KOPT-K1 (cell line): ENCODE data around the gene SLC3A2.

Experiments used
- H3K27ac ChIP-seq: fragments of 200-600 bp; sonication (generic); 2 replicates; pipeline ENCODE4 v1.5.1; 2016; ENCODE audit warnings: antibody characterized with exemption, mild to moderate bottlenecking, low read depth, low read length; ENCODE audit not compliant: poor library complexity, severe bottlenecking
- H3K36me3 ChIP-seq: fragments of 200-600 bp; sonication (generic); 2 replicates; pipeline ENCODE4 v1.5.1; 2017; ENCODE audit warnings: antibody characterized with exemption, mild to moderate bottlenecking, low read length, moderate library complexity; ENCODE audit not compliant: insufficient read depth
- H3K9me3 ChIP-seq: fragments of 200-600 bp; sonication (generic); 2 replicates; pipeline ENCODE4 v1.5.1; 2017; ENCODE audit warnings: antibody characterized with exemption, low read length, mild to moderate bottlenecking; ENCODE audit not compliant: insufficient read depth, poor library complexity, severe bottlenecking

Gene SLC3A2

GRCh38 chr11:62846177-62846576, 34.5 kb upstream of the SLC3A2 start:
- no peaks in the 10 kb centered on the region for H3K9me3 ChIP-seq
- H3K27ac ChIP-seq, result no peak overlapping the region
- H3K36me3 ChIP-seq, result peaks cover 1% of the 10 kb centered on the region

GRCh38 chr11:62847767-62848314, 32.9 kb upstream of the SLC3A2 start:
- Histone ChIP-seq H3K27ac (no peak overlapping the region), H3K9me3 (no peaks in the 10 kb centered on the region), H3K36me3 (peaks cover 18% of the 10 kb centered on the region)

- H3K27ac ChIP-seq, result no peak overlapping the region
- H3K9me3 ChIP-seq, result no peaks in the 10 kb centered on the region
- H3K36me3 ChIP-seq, result peaks cover 45% of the 10 kb centered on the region
These were observed 29.5 kb upstream of the SLC3A2 start for GRCh38 chr11:62850911-62851806.

GRCh38 chr11:62851807-62852522, 28.7 kb upstream of the SLC3A2 start:
- Histone ChIP-seq H3K27ac (no peak overlapping the region), H3K36me3 (peaks cover 45% of the 10 kb centered on the region), H3K9me3 (no peaks in the 10 kb centered on the region)

GRCh38 chr11:62852523-62853188, 28.0 kb upstream of the SLC3A2 start:
- H3K9me3 ChIP-seq, result no peaks in the 10 kb centered on the region
- H3K36me3 ChIP-seq, result peaks cover 45% of the 10 kb centered on the region
- peak overlapping the region; percentile 95 for H3K27ac ChIP-seq

- Histone ChIP-seq H3K9me3 (no peaks in the 10 kb centered on the region), H3K36me3 (peaks cover 45% of the 10 kb centered on the region), H3K27ac (peak overlapping the region; percentile 95)
These were observed 27.3 kb upstream of the SLC3A2 start for GRCh38 chr11:62853279-62853965.

GRCh38 chr11:62854013-62854824, 26.5 kb upstream of the SLC3A2 start:
- no peaks in the 10 kb centered on the region for H3K9me3 ChIP-seq
- peaks cover 45% of the 10 kb centered on the region for H3K36me3 ChIP-seq
- peak overlapping the region; percentile 95 for H3K27ac ChIP-seq

GRCh38 chr11:62854825-62855570, 25.7 kb upstream of the SLC3A2 start:
- Histone ChIP-seq H3K27ac (peak overlapping the region; percentile 95), H3K36me3 (peaks cover 50% of the 10 kb centered on the region)

GRCh38 chr11:62855571-62856332, 24.9 kb upstream of the SLC3A2 start:
- Histone ChIP-seq H3K36me3 (peaks cover 50% of the 10 kb centered on the region), H3K27ac (peak overlapping the region; percentile 95), H3K9me3 (no peaks in the 10 kb centered on the region)

More at GRCh38 chr11:62854825-62855570, 25.7 kb upstream of the SLC3A2 start:
- H3K9me3 ChIP-seq, result no peaks in the 10 kb centered on the region

- H3K36me3 ChIP-seq, result peaks cover 52% of the 10 kb centered on the region
- H3K9me3 ChIP-seq, result no peaks in the 10 kb centered on the region
These were observed 24.3 kb upstream of the SLC3A2 start for GRCh38 chr11:62856333-62856895.

GRCh38 chr11:62857541-62857982, 23.1 kb upstream of the SLC3A2 start:
- Histone ChIP-seq H3K36me3 (peaks cover 43% of the 10 kb centered on the region), H3K27ac (peak overlapping the region; percentile 95), H3K9me3 (no peaks in the 10 kb centered on the region)

More at GRCh38 chr11:62856333-62856895, 24.3 kb upstream of the SLC3A2 start:
- H3K27ac ChIP-seq, result peak overlapping the region; percentile 95

- peak overlapping the region; percentile 95 for H3K27ac ChIP-seq
- H3K36me3 ChIP-seq, result peaks cover 40% of the 10 kb centered on the region
- H3K9me3 ChIP-seq, result no peaks in the 10 kb centered on the region
These were observed 22.5 kb upstream of the SLC3A2 start for GRCh38 chr11:62858201-62858600.
